Fibroblast of peridontal ligament (primary cell): ENCODE measurements around the gene GSTA4.

Source experiments
- DNase-seq: peaks from one replicate; pipeline ENCODE4 v3.0.0-alpha.2; 2010; ENCODE audit errors: extremely low read depth

The GSTA4 gene, protein sequence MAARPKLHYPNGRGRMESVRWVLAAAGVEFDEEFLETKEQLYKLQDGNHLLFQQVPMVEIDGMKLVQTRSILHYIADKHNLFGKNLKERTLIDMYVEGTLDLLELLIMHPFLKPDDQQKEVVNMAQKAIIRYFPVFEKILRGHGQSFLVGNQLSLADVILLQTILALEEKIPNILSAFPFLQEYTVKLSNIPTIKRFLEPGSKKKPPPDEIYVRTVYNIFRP

DNA sequence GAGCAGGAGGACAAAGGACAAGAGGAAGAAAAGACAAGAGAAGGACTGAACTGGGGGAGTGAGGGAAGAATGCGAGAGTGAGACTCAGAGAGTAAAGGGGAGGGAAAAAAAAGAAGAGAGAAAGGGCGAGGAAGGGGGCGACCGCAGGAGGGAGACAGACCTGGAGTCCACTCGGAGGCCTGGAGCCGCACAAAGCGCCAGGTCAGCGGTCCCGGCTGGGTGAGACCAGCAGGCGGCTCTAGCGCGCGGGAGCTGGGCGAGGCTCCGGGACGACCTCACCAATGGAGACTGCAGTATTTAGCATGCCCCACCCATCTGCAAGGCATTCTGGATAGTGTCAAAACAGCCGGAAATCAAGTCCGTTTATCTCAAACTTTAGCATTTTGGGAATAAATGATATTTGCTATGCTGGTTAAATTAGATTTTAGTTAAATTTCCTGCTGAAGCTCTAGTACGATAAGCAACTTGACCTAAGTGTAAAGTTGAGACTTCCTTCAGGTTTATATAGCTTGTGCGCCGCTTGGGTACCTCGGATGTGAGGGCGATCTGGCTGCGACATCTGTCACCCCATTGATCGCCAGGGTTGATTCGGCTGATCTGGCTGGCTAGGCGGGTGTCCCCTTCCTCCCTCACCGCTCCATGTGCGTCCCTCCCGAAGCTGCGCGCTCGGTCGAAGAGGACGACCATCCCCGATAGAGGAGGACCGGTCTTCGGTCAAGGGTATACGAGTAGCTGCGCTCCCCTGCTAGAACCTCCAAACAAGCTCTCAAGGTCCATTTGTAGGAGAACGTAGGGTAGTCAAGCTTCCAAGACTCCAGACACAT, at the start of gene GSTA4:
Gene GSTA4 (minus strand): TSS at position 196 of the 824 bp plus-strand sequence. CDS start 1,041 bp downstream, outside the sequence.
- peak; percentile 99 for DNase-seq

DNA sequence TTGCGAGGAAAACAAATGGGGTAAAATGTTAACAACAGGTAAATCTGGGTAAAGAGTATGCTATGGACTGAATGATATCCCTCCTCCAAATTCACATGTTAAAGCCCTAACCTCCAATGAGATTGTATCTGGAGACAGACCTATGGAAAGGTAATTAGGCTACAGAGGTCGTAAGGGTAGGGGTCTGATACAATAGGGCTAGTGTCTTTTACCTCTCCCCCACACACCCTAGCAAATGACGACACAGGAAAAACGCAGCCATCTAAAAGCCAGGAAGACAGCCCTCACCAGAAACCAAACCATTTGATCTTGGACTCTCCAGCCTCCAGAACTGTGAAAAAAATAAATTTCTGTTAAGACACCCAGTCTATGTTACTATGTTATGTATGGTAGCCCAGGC, 49.5 kb upstream of the GSTA4 start:
- no peak for DNase-seq

DNA sequence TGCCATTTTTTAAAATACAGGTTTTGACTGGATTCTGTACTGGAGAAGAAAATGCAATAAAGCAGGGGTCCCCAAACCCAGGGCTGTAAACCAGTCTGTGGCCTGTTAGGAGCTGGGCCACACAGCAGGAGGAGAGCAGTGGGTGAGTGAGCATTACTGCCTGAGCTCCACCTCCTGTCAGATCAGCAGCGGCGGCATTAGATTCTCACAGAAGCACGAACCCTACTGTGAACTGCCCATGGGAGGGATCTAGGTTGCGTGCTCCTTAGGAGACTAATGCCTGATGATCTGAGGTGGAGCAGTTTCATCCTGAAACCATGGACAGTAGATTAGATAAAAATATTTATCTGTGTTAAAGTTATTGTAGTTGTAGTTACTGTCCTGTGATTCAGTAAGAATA, 49.0 kb upstream of the GSTA4 start:
- DNase-seq = peak; percentile 48

DNA sequence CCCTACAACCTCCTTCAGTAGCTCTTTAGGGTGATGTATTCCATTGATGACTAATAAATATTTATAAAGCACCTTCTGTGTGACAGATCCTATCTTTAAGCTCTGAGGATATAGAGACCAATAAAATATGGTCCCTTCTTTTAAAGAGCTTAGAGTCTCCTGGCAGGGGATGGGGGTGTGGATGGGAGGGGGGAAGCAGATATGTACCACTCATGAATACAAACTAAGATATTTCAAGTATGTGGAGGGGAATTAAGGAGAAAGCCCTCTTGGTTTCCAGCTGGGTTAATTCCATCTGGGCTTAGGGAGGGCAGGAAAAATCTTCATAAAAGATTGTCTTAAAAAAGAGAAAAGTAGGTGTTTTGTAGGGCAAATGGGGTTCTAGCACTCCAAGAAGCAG, 48.5 kb upstream of the GSTA4 start:
- DNase-seq = peak; percentile 49

DNA sequence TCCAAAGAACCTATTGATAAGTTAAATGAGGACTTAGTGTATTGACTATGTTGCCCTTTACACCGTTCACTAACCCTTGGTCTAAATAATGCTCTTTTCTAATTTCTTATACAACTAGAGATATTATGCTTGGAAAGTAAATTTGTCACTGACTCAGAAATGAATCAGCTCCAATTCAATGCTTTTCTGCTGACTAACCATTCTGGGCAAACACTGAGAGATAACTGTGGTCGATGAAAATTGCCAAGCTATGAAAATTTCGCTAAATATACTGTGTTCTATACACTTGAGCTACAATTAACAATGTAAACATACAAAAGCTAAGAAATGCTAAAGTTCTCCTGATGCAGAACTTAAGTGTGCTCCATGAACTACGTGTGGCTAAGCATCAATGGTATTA, 47.0 kb upstream of the GSTA4 start:
- DNase-seq = peak; percentile 99

DNA sequence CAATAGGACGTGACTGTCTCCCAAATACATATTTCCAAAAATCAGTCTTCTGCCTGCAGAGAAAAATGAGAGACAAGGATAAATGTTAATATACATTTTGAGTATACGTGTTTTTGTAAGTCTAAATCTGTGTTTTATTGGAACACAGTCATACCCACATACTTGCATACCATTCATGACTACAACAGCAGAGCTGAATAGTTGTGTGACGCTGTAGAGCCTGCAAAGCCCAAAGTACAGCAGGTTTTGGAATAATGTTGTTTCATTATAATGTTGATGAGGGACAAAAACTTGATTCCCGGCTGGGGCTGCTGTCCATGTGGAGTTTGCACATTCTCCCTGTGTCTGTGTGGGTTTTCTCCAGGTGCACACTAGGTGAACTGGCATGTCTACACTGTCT, 46.3 kb upstream of the GSTA4 start:
- DNase-seq = peak; percentile 72

DNA sequence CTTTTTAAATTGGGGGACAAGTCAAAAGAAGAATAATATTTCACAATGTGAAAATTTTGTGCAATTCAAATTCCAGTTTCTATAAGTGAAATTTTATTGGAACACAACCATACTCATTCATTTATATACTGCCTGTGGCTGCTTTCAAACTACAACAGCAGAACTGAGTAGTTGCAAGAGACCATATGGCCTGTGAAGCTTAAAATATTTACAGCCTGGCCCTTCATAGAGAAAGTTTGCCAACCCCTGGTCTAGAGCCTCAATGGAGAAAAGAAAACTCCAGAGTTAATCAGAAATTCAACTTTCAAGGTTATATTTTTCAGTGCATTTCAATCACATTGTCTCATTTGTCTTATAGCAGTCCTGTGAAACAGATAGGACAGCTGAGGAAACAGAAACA, 43.5 kb upstream of the GSTA4 start:
- no peak for DNase-seq

DNA sequence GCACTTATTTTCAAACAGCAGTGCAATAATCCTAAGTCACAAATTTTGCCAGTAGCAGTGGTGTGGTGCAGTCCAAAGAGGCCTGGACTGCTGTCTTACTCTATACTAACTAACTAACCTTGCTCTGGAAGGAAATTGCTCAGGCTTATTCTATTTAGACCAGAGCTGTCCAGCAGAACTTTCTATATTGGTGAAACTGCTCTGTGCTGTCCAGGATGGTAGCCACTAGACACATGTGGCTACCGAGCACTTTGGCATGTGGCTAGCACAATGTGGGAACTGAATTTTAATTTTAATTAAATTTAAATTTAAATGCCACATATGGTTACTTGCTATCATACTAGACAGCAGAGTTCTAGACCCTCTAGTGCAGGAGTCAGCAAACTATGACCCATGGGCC, 43.1 kb upstream of the GSTA4 start:
- peak; percentile 31 for DNase-seq

DNA sequence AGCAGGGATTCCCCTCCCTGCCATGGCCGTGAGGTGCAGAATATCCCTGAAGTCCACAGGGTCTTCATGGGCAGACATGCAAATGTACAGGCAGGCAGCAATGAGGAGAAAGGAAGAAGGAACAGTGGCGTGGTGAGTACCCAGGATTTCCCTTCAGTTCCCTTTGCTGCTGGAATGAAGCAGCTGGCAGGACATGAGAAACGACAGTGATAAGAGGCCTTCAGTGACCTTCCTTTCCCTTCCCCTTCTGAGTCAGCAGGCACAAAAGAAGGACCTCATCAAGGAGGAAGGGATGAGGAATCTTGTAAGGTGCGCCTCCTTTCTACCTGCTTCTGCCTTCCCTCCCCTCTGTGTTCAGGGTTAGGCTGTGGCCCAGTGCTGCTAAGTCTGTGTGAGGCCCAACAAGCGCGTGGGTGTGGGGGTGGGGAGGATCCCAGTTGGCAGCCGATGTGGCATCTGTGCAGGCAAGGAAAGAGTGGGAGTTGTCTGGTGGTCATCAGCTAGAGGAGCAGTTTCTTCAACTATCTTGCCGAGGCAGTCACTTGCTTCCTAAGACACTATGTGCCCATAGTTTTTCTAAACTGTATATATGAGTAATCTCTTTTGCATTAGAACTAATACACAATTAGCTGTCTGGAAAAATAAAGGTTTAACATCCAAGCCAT, 40.6 kb upstream of the GSTA4 start:
- no peak for DNase-seq

DNA sequence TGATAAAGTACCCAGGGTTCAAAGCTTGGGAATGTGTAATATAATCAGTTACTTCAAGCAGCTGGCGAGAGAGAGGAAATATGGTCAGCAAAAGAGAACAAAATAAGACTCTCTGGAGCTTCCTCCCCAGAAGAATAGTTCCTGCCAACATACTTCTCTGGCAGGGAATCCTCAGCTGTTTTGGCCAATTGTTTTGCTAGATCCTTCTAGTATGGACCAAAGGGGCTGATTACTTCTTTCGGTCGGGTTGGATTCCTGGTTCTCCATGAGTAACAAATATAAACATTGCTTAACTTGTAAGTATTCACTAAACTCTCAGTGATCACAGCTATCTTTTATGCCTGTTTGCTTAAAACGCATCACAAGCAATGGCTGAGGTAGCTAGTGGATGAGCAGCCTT, 38.7 kb upstream of the GSTA4 start:
- peak; percentile 99 for DNase-seq

DNA sequence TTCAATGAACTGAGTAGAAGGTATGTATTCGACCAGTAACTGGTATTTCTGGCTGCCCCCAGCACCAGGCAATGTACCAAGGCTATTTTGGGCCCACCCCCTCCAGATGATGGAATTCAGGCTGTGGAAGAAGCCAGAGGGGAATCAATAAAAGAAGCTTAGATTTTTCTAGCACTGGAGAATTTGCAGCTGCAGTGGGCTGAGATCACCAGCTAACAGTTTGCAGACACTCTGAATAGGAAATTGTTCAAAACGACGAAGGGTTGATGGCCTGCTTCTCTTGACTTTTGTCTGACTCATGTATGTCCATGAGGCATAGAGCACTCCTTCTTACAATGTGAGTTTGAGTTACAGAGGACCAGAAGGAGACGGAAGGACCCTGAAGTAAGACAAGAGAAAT, 37.8 kb upstream of the GSTA4 start:
- peak; percentile 74 for DNase-seq

DNA sequence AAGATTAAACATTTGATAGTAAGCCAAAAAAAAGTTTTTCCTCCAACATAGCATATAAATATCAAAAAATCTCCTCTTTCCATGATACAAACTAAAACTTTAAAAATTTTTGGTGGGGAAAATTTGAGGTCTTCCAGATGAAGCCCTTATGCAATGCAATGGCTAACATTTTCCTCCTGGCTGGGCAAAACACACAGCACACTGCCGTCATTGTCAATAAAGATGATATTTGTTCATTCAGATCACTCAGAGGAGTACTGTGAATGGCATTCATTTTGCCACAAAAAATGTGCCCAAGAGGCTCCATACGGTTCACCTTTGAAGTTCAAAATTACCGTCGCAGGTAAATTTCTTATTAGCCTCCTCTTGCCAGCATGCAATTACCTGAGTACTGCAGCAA, 36.2 kb upstream of the GSTA4 start:
- no peak for DNase-seq

DNA sequence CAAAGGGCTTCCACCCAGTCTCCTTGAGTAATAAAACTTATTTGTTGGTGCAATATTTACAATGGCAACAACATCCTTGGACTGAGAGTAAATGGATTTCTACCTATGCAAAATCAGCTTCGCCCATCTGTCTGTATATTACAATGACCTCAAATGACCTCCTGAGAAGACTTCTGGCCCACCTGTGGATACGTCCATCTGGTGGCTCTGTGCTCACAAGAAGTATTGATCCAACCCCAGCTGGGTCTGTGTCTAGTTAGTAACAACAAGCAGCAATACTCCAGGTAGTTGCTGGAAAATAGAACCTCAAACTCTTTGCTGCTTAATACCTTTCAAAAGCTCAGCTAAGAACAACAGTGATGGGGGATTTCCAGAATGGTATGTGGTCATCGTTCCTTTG, 34.7 kb upstream of the GSTA4 start:
- DNase-seq = no peak

DNA sequence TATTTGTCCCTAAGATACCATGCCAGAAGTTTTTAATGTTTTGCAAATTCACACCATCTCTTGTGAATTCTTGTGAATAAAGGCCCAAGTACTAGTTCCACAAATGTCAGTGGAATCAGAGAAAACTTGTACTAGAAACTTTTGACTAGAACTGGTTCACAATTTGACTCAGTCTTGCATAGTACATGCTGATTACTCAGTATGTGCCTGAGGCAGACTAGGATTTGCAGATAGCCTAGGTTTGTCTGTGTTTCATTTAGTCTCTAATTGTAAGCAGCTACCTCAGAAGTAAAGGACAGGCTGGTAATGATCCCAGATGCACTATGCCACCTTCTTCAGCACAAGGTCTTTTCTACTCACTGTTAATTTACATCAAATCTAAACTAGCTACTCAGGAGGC, 34.2 kb upstream of the GSTA4 start:
- no peak for DNase-seq

DNA sequence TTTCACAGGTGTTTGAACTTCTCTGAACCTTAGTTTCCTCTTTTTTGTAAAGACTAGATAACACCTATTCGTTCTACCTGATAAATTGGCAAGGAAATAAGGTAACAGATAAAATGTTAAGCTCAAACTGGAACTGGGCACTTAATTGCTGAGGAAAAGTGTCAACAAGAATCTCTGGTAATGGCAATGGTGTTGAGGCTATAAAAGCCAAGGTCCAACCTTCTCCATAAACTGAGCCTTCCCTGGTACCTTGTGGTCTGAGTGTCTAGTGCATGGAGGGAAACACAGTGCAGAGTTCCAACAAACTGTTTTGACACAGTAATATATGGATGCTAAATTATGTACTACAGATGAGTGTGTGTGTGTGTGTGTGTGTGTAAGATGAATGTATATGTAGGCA, 33.4 kb upstream of the GSTA4 start:
- no peak for DNase-seq

DNA sequence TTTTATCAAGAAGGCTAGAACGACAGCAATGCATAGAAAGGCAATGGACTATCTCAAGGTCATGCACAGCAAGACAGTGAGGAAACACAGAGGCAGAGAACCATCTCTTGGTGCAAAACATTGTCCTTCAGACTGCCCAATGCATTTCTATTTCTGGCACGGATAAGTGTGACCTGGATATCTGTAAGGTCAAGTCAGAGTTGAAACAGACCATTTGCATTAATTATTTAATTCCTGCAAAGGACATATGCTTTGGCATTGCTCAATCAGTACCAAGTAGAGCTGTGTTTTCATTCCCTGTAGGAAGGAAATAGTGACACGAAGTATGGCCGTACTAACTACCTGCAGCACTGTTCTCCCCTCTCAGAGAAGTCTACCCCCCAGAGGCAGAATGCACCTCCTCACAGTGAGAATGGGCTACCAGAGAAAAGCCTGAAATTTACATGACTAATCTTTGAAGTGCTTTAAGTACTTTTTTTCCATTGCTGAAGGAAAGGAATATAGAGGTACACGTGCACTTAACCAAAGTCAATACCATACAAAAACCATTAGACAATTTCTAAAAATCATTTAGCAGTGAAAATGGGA, 32.1 kb upstream of the GSTA4 start:
- no peak for DNase-seq

DNA sequence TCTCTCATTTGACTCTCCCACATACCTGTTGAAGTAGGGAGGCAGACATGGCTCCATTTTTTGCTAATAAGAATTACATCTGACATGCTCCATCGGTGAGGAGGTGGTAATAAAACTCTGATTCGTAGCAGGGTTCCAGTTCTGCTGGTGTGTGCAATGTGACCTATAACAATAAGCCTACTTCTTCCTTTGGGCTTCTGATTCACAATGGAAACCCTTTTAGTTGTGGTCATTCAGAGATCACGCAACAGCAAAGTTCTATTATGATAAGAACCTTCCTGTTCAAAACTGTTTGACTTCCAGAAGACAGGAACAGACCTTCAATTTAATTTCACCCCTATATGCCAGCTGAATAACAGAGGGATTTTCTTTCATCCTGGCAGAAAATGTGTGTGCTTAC, 31.4 kb upstream of the GSTA4 start:
- no peak for DNase-seq

DNA sequence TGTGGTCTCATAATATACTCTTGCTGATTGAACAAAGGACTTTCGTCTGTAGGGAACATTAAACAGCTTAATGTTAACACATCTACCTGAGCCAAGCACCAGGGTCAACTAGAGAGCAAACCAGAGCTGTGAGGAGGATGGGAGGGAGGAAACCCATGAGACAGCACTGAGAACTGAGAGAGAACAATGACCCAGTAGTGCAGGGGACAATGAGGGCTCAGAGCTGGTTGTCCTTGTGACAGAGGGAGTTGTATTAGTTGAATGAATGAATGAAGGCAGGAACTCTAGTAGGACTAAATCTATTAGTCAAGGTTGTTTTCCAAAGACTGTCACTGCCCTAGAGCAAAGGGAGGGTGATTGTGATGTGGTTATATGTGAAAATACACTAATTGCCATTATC, 28.2 kb upstream of the GSTA4 start:
- no peak for DNase-seq

DNA sequence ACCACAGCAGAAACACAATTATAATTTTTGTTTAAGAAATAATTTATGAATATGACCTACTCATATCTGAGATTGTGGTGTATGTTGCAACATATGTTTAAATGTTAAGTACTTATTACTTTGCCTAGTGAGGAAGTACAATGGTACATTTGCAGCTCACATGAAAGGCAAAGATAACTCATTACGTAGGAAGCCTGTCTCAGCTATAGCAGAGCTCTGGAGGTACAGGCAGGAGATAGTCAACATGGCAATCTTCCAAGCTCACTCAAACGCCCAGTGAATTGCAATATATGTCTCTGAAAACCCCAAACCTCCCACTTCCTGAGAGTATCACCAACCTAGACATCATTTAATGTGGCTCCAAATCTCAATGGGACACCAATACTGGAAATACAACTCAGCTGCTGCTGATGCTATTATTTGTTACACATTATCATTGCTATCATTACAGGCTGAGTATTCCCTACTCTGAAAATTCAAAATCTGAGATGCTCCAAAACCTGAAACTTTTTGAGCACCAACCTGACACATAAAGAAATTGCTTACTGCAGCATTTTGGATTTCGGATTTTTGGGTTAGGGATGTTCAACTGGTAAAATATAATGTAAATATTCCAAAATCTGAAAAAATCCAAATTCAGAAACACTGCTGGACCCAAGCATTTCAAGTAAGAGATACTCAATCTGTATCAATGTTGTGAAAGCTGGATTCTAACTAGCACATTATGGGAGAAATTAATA, 25.1 kb upstream of the GSTA4 start:
- no peak for DNase-seq

DNA sequence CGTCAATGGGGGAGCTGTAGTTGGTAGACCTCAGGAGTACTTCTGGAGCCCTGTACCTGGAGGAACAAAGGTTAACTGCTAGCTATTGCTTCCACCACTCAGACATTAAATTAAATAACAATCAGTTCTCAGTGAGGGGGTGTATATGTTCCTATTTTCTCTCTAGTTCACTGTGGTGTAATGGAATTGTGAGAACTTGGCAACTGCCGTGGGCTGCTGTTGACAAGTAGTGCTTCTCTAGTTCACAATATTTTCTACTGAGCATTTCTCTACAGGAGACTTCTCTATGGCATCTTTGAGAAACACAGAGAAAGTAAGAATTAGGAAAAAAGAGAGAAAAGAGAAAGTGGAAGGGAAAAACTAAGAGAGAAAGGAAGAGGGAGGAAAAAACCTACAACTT, 23.4 kb upstream of the GSTA4 start:
- DNase-seq = no peak

DNA sequence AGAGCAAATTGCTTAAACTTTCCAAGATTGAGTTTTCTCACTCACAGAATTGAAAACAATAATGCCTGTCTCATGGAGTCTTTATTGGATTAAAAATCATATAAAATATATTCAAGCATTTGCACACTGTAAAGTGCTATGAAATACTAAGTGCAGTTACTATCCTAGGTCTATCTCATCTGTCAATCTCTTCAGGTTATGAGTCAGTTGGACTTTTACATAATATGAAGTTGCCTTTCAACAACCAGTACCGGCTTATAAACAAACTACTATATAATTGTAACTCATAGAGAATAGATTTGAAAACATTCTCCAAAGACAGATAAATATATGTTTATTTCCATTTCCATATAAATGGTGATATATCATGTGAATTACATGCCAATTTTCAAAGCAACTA, 20.4 kb upstream of the GSTA4 start:
- DNase-seq = no peak

DNA sequence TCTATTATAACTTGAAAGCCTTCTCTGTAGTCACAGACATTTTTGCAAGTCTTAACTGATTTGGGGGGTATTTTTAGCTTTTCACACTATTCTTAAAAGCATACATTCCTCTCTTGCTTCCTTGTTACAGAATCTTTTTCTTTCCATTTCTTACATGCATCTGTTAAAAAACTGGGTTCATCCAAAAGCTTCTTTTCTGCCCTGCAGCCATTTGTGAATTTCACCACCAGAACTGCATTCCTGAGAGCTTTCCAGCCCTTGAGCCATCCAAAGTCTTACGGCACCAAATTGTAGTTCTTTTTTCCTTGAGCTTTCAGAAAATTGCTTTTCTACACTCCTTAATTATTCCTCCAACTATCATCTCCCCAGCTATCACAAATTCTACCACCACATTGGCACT, 19.7 kb upstream of the GSTA4 start:
- DNase-seq = peak; percentile 76
